Vagina (tissue), 2 donors: ENCODE measurements around the gene IMP3. TPM values are rescaled to one million over a fixed set of nuclear protein-coding genes. Genes with fewer than 3 reads are reported as not detected.

Source experiments
- DNase-seq, 2 donors: peaks; one replicate each; pipeline ENCODE4 v3.0.0-alpha.2; 2017; ENCODE audit errors: extremely low spot score in 2 of 2
- H3K27ac ChIP-seq: fragments of 200-600 bp; sonication (generic); one replicate; pipeline ENCODE4 v1.5.1; 2019
- H3K27me3 ChIP-seq: fragments of 200-600 bp; sonication (generic); one replicate; pipeline ENCODE4 v1.5.1; 2019
- H3K36me3 ChIP-seq, 2 donors: fragments of 200-600 bp; sonication (generic); one replicate each; pipeline ENCODE4 v1.5.1; 2017 to 2019
- H3K4me1 ChIP-seq: fragments of 200-600 bp; sonication (generic); one replicate; pipeline ENCODE4 v1.5.1; 2019
- H3K4me3 ChIP-seq, 2 donors: fragments of 200-600 bp; sonication (generic); 1 replicate in 1 of 2; 2 replicates in 1 of 2; pipeline ENCODE4 v1.5.1; 2016 to 2019
- H3K9me3 ChIP-seq: fragments of 200-600 bp; sonication (generic); one replicate; pipeline ENCODE4 v1.5.1; 2019
- POLR2A ChIP-seq, 2 donors: fragments of 450-650 bp; IDR thresholded peaks; one replicate each; pipeline ENCODE4 v1.6.1; 2017; ENCODE audit warnings: antibody characterized with exemption in 2 of 2, mild to moderate bottlenecking in 2 of 2, moderate library complexity in 2 of 2
- POLR2AphosphoS5 ChIP-seq, 2 donors: sonication (generic); formaldehyde crosslinking; IDR thresholded peaks; one replicate each; pipeline ENCODE4 v1.9.0; 2017; ENCODE audit warnings: antibody characterized with exemption in 2 of 2, mild to moderate bottlenecking in 2 of 2, low read depth in 1 of 2; ENCODE audit not compliant: insufficient read depth in 1 of 2
- intact Hi-C: fragments of 100-400 bp; cut with DNase I; formaldehyde crosslinking; loops from one replicate; pipeline ENCODE4 v1.15.1; 2023
- total RNA-seq: library from RNA; depleted of rRNA; stranded (reverse); fragments of >200 nt; gene quantifications from one replicate; pipeline ENCODE4 v1.2.3, GENCODE V29; 2016
- TF ChIP-seq, protein P1 (sequence below), 3 experiments: fragments of 450-650 bp in 2 of 3; fragments of 200-600 bp in 1 of 3; sonication (generic) in 1 of 3; IDR thresholded peaks; one replicate each; pipeline ENCODE4 v1.5.1; 2017 to 2019; ENCODE audit warnings: antibody characterized with exemption in 3 of 3, mild to moderate bottlenecking in 2 of 3, moderate library complexity in 2 of 3

The IMP3 gene
- total RNA-seq, 1 donor from 2014 or later, result 109 TPM

DNA sequence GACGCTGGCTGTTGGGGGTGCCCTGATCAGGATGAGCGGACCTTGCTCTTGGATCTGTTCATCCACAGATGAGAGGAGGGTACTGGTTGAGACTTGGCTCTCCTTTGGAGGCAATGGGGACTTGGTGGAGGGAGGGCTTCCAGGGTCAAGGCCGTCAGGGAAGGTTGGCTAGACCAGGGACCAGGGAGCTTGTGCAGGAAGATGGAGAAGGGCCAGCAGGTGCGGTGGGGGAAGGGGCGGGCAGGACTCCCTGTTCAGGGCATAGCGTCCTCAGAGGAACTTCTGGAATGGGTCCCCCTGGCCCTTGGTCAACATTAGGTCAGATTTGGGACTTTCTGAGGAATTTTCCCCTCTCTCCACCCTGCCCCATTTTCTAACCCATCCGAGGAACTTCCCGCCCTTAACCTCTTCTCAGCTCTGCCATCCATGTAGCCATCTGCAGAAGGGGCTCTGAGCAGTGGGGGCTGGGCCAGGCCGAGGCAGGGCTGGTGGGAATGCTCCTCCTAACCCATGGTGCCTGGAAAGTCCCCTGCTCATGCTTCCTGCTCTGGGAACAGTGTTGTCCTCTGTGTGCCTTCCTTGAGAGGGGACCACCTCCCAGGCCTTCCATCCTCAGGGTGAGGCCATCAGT, 19.2 kb upstream of the IMP3 start:
- H3K4me1 ChIP-seq, result peaks cover 87% of the 10 kb centered on the region
- intact Hi-C loops, result loop anchor here (10.0 kb wide), 1 partner anchor 204 kb away; the partner anchor contains the start of gene SIN3A
- no peak for DNase-seq
- peak overlapping the region; percentile 91 for H3K27ac ChIP-seq
- H3K9me3 ChIP-seq, result no peaks in the 10 kb centered on the region
- peaks cover 0 to 13% of the 10 kb centered on the region in 2 donors for H3K36me3 ChIP-seq
- H3K27me3 ChIP-seq, result no peaks in the 10 kb centered on the region
- H3K4me3 ChIP-seq, result no peak overlapping the region
- no peak for TF ChIP-seq POLR2A (IDR thresholded peaks at IDR 0.05)
- TF ChIP-seq POLR2AphosphoS5 (IDR thresholded peaks at IDR 0.05; ENCODE audit: insufficient read depth in 1 of 2, low read depth in 1 of 2), result no peak
- TF ChIP-seq, protein P1, sequence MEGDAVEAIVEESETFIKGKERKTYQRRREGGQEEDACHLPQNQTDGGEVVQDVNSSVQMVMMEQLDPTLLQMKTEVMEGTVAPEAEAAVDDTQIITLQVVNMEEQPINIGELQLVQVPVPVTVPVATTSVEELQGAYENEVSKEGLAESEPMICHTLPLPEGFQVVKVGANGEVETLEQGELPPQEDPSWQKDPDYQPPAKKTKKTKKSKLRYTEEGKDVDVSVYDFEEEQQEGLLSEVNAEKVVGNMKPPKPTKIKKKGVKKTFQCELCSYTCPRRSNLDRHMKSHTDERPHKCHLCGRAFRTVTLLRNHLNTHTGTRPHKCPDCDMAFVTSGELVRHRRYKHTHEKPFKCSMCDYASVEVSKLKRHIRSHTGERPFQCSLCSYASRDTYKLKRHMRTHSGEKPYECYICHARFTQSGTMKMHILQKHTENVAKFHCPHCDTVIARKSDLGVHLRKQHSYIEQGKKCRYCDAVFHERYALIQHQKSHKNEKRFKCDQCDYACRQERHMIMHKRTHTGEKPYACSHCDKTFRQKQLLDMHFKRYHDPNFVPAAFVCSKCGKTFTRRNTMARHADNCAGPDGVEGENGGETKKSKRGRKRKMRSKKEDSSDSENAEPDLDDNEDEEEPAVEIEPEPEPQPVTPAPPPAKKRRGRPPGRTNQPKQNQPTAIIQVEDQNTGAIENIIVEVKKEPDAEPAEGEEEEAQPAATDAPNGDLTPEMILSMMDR (IDR thresholded peaks at IDR 0.05), result no peak

DNA sequence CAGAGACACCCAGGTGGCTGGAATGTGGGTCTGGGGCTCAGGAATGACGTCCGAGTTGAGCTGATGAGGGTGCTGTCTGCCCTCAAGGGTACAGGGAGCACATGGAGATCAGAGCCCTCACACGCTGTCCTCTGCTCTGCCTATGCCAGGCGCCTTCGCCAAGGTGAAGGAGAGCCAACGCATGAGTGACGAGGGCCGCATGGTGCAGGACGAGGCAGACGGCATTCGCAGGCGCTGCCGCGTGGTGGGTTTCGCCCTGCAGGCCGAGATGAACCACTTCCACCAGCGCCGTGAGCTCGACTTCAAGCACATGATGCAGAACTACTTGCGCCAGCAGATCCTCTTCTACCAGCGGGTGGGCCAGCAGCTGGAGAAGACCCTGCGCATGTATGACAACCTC, 16.8 kb upstream of the IMP3 start:
- intact Hi-C loops, result loop anchor here (10.0 kb wide), 1 partner anchor 202 kb away; the partner anchor contains the start of gene SIN3A
- no peak for TF ChIP-seq POLR2A (IDR thresholded peaks at IDR 0.05)
- TF ChIP-seq, protein P1 (IDR thresholded peaks at IDR 0.05), result no peak
- TF ChIP-seq POLR2AphosphoS5 (IDR thresholded peaks at IDR 0.05; ENCODE audit: insufficient read depth in 1 of 2, low read depth in 1 of 2), result no peak
- H3K4me1 ChIP-seq, result peaks cover 90% of the 10 kb centered on the region
- no peaks in the 10 kb centered on the region for H3K9me3 ChIP-seq
- H3K27ac ChIP-seq, result no peak overlapping the region
- DNase-seq, result no peak
- H3K27me3 ChIP-seq, result no peaks in the 10 kb centered on the region
- no peak overlapping the region for H3K4me3 ChIP-seq
- peaks cover 0 to 7% of the 10 kb centered on the region in 2 donors for H3K36me3 ChIP-seq

DNA sequence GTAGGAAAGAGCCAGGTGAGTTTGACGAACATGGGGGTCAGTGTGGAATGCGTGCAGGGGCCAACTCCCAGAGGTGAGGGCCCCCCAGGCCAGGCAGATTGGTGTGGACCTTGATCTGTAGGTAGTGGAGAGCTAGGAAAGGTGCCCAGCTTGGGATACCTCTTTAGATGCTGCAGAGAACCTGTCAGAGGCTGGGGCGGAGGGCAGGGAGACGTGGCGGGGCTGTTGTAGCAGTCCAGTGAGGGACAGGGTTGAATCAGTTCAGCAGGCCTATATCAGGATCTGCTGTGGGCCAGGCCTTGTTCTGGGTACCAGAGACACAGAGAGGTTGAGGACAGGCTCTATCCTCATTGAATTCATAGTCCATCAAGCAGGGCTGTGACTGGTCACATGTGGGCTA, 16.3 kb upstream of the IMP3 start:
- Histone ChIP-seq H3K27ac (no peak overlapping the region), H3K27me3 (no peaks in the 10 kb centered on the region), H3K9me3 (no peaks in the 10 kb centered on the region), H3K36me3 (peaks cover 0 to 7% of the 10 kb centered on the region in 2 donors), H3K4me3 (no peak overlapping the region), H3K4me1 (peaks cover 90% of the 10 kb centered on the region)
- no peak for DNase-seq
- intact Hi-C loops, result loop anchor here (10.0 kb wide), 1 partner anchor 202 kb away; the partner anchor contains the start of gene SIN3A
- TF ChIP-seq POLR2A (IDR thresholded peaks at IDR 0.05) (no peak), POLR2AphosphoS5 (IDR thresholded peaks at IDR 0.05; ENCODE audit: insufficient read depth in 1 of 2, low read depth in 1 of 2) (no peak)
- TF ChIP-seq, protein P1 (IDR thresholded peaks at IDR 0.05), result no peak

DNA sequence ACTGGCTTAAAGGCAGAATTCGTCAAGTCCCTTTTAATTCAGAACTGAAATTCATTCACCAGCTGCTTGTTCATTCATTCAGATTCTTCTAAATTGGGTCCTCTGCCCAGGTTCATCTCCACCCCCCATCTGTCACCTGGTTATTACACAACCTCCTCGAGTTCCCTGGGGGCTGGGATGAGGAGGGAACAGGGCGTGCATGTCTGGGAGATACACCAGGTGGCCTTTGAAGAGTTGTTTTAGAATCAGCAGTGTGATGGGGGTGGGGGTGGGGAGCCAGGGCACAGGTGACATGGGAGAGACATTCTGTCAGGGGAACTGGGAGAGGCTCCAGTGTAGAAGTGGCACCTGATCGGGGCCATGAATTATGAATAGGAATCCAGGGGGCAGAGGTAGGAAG, 15.9 kb upstream of the IMP3 start:
- peaks cover 91% of the 10 kb centered on the region for H3K4me1 ChIP-seq
- H3K27ac ChIP-seq, result no peak overlapping the region
- H3K27me3 ChIP-seq, result no peaks in the 10 kb centered on the region
- no peaks in the 10 kb centered on the region for H3K9me3 ChIP-seq
- no peak overlapping the region for H3K4me3 ChIP-seq
- TF ChIP-seq POLR2AphosphoS5 (IDR thresholded peaks at IDR 0.05; ENCODE audit: insufficient read depth in 1 of 2, low read depth in 1 of 2) (no peak), POLR2A (IDR thresholded peaks at IDR 0.05) (no peak)
- TF ChIP-seq, protein P1 (IDR thresholded peaks at IDR 0.05), result no peak
- no peak for DNase-seq
- peaks cover 0 to 7% of the 10 kb centered on the region in 2 donors for H3K36me3 ChIP-seq
- intact Hi-C loops, result loop anchor here (10.0 kb wide), 1 partner anchor 201 kb away; the partner anchor contains the start of gene SIN3A
